Colonic mucosa (tissue), 4 donors: ENCODE measurements around the gene NECAB2. TPM values are rescaled to one million over a fixed set of nuclear protein-coding genes. Genes with fewer than 3 reads are reported as not detected.

ENCODE experiments used
- DNase-seq: peaks from one replicate; pipeline ENCODE4 v3.0.0-alpha.2; 2020
- H3K27ac ChIP-seq: fragments of 200-600 bp; one replicate; pipeline ENCODE4 v1.8.0; 2021
- H3K27me3 ChIP-seq: fragments of 200-600 bp; one replicate; pipeline ENCODE4 v1.8.0; 2021
- H3K36me3 ChIP-seq: fragments of 200-600 bp; one replicate; pipeline ENCODE4 v1.8.0; 2021
- H3K4me1 ChIP-seq: fragments of 200-600 bp; one replicate; pipeline ENCODE4 v1.8.0; 2021; ENCODE audit warnings: mild to moderate bottlenecking
- H3K4me3 ChIP-seq: fragments of 200-600 bp; one replicate; pipeline ENCODE4 v1.8.0; 2021
- H3K9ac ChIP-seq, 2 donors: one replicate each; pipeline ENCODE4 v1.7.0; 2013; ENCODE audit warnings: control low read depth in 2 of 2, low read depth in 2 of 2, low read length in 2 of 2
- H3K9me3 ChIP-seq: fragments of 200-600 bp; one replicate; pipeline ENCODE4 v1.8.0; 2021
- CTCF ChIP-seq: fragments of 200-600 bp; IDR thresholded peaks from one replicate; pipeline ENCODE4 v1.8.0; 2022; ENCODE audit warnings: antibody characterized with exemption, mild to moderate bottlenecking
- intact Hi-C: fragments of 100-400 bp; cut with DNase I; formaldehyde crosslinking; loops from one replicate; pipeline ENCODE4 v1.14.1; 2022
- total RNA-seq, 2 donors: library from RNA; stranded (reverse); fragmentation: NEBNext Ultra II Directional in 1 of 2; extraction: Animal tissue kit (Norgen Biotek cat#: 25700) in 1 of 2; gene quantifications; one replicate each; pipeline ENCODE4 v1.2.1, GENCODE V29; 2021
- donor health status: healthy.
- donor health status: DM: no; HTN: no; CAD: no.
- donor health status: DM: no; HTN: no; CAD: no.

The NECAB2 gene
- total RNA-seq, 2 donors from 2014 or later = 0.25 to 0.42 TPM

DNA sequence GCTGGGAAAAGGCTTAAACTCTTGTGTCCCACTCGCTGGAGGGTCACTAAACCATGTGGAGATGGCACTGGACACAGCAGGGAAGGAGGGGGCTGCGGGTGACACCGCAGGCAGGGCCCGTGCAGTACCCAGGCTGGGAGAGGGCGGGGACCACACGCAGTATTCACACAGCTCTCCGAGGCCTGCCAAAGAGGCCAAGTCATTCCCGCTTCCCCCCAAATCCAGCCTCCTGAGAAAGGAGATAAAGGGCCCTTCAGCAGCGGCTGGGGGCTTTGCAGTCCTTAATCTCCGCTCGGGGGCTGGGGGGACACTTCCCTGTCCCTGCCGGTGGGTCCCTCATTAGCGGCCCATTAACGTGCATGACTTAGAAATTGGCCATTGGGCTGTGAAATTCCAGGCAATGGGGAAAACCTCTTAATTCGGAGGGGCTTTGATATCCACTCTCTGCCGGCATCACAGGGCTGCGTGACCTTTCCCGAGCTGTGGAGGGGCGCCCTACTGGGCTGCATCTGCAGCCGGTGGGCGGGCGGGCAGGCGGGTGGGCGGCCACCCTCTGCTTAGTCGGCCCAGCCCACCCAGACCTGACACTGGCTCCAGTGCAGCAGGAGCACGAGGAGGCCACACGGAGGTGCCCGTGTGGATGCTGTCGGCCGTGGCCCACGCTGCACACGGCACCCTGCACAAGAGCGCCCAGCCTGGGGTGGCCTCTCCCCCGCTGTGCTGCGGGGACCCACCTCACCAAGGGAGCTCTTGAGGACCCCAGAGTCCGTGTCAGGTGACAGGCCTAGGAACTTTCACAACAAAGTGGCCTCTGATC, 77.2 kb downstream of the NECAB2 start:
- Histone ChIP-seq H3K9me3 (no peaks in the 10 kb centered on the region), H3K27me3 (peaks cover 16% of the 10 kb centered on the region), H3K9ac (no peak overlapping the region), H3K27ac (no peak overlapping the region), H3K36me3 (no peaks in the 10 kb centered on the region), H3K4me3 (no peak overlapping the region), H3K4me1 (no peaks in the 10 kb centered on the region)
- intact Hi-C loops = no loop called here
- no peak for DNase-seq
- TF ChIP-seq CTCF = no peak

DNA sequence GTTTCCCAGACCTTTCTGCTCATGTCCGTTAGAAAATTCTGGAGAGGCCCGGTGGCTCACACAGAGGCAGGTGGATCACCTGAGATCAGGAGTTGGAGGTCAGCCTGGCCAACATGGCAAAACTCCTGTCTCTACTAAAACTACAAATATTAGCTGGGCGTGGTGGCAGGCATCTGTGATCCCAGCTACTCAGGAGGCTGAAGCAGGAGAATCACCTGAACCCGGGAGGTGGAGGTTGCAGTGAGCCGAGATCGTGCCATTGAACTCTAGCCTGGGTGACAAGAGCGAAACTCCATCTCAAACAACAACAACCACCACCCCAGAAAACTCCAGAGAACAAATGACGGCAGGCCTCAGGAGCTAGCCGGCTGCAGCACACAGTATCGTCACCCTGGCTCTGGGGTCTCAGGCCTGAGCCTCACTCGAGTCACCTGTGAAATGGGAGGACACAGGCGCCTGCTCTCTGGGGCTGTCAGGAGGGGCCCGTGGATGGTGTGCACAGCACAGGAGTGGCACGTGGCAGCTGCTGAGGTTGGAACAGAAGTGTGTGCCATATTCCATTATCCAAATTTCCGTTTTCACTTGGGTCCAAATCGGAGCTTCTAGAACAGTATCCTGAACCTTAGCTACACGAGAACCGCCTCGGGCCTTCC, 77.9 kb downstream of the NECAB2 start:
- H3K27me3 ChIP-seq = peaks cover 16% of the 10 kb centered on the region
- intact Hi-C loops = no loop called here
- DNase-seq = no peak
- no peaks in the 10 kb centered on the region for H3K9me3 ChIP-seq
- H3K9ac ChIP-seq = no peak overlapping the region
- no peak for TF ChIP-seq CTCF
- H3K27ac ChIP-seq = no peak overlapping the region
- no peaks in the 10 kb centered on the region for H3K36me3 ChIP-seq
- no peaks in the 10 kb centered on the region for H3K4me1 ChIP-seq
- H3K4me3 ChIP-seq = no peak overlapping the region

DNA sequence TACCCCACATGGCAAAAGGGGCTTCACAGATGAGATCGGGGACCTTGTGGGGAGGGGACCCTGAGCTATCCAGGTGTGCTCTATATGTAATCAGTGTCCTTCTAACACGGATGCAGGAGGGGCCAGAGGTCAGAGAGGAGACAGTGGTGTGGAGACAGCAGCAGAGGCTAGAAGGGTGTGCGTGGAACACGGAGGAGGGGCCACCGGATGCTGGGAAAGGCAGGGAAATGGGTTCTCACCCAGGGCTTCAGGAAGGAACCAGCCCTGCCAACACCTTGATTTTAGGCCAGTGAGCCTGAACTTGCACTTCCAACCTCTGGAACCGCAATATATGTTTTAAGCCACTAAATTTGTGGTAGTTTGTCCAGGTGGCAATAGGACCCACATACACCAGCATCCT, 79.2 kb downstream of the NECAB2 start:
- Histone ChIP-seq H3K4me1 (no peaks in the 10 kb centered on the region), H3K9me3 (no peaks in the 10 kb centered on the region), H3K36me3 (no peaks in the 10 kb centered on the region), H3K27me3 (peaks cover 16% of the 10 kb centered on the region), H3K9ac (no peak overlapping the region), H3K27ac (no peak overlapping the region), H3K4me3 (no peak overlapping the region)
- DNase-seq = no peak
- no peak for TF ChIP-seq CTCF
- intact Hi-C loops = no loop called here

- H3K36me3 ChIP-seq = no peaks in the 10 kb centered on the region
- H3K27me3 ChIP-seq = peaks cover 14% of the 10 kb centered on the region
- intact Hi-C loops = no loop called here
- no peak overlapping the region for H3K9ac ChIP-seq
- DNase-seq = no peak
- H3K27ac ChIP-seq = no peak overlapping the region
- no peak overlapping the region for H3K4me3 ChIP-seq
- H3K4me1 ChIP-seq = no peaks in the 10 kb centered on the region
- H3K9me3 ChIP-seq = no peaks in the 10 kb centered on the region
- TF ChIP-seq CTCF = no peak
These were observed 79.6 kb downstream of the NECAB2 start for GRCh38 chr16:84047626-84048025.

- H3K36me3 ChIP-seq = no peaks in the 10 kb centered on the region
- no peak for DNase-seq
- H3K9ac ChIP-seq = no peak overlapping the region
- H3K27me3 ChIP-seq = peaks cover 10% of the 10 kb centered on the region
- no peak overlapping the region for H3K4me3 ChIP-seq
- no peak for TF ChIP-seq CTCF
- intact Hi-C loops = no loop called here
- H3K27ac ChIP-seq = no peak overlapping the region
- no peaks in the 10 kb centered on the region for H3K9me3 ChIP-seq
- H3K4me1 ChIP-seq = no peaks in the 10 kb centered on the region
These were observed 80.2 kb downstream of the NECAB2 start for GRCh38 chr16:84048270-84048669.
